Muscle layer of colon (tissue), 2 donors: ENCODE results near the gene DFFB.

Source experiments
- H3K27ac ChIP-seq: one replicate; pipeline ENCODE4 v1.7.0; 2013; ENCODE audit warnings: low read depth, mild to moderate bottlenecking, low read length, moderate library complexity
- H3K27me3 ChIP-seq, 2 donors: one replicate each; pipeline ENCODE4 v1.7.0; 2013; ENCODE audit warnings: low read length in 2 of 2, mild to moderate bottlenecking in 2 of 2; ENCODE audit not compliant: insufficient read depth in 2 of 2, control insufficient read depth in 1 of 2
- H3K36me3 ChIP-seq: one replicate; pipeline ENCODE4 v1.7.0; 2013; ENCODE audit warnings: mild to moderate bottlenecking, low read length; ENCODE audit not compliant: insufficient read depth
- H3K4me1 ChIP-seq: one replicate; pipeline ENCODE4 v1.7.0; 2013; ENCODE audit warnings: mild to moderate bottlenecking, low read length; ENCODE audit not compliant: insufficient read depth
- H3K4me3 ChIP-seq, 2 donors: one replicate each; pipeline ENCODE4 v1.7.0; 2013; ENCODE audit warnings: low read length in 2 of 2, low read depth in 1 of 2, mild to moderate bottlenecking in 1 of 2, moderate library complexity in 1 of 2
- H3K9ac ChIP-seq: one replicate; pipeline ENCODE4 v1.7.0; 2013; ENCODE audit warnings: low read length
- H3K9me3 ChIP-seq: one replicate; pipeline ENCODE4 v1.7.0; 2013; ENCODE audit warnings: mild to moderate bottlenecking, low read length
- donor health status: abdominal sarcoma.
- donor health status: Adenocarcinoma of cecum.

Gene DFFB

GRCh38 chr1:3836421-3836820 is 20.9 kb upstream of the DFFB start:
- peaks cover 8% of the 10 kb centered on the region for H3K9me3 ChIP-seq
- H3K36me3 ChIP-seq: peaks cover 56% of the 10 kb centered on the region
- no peak overlapping the region for H3K4me3 ChIP-seq
- no peak overlapping the region for H3K9ac ChIP-seq
- H3K27me3 ChIP-seq: no peaks in the 10 kb centered on the region
- H3K4me1 ChIP-seq: no peaks in the 10 kb centered on the region
- H3K27ac ChIP-seq: no peak overlapping the region

GRCh38 chr1:3837200-3837599 is 20.1 kb upstream of the DFFB start:
- Histone ChIP-seq H3K27me3 (no peaks in the 10 kb centered on the region), H3K9me3 (peaks cover 8% of the 10 kb centered on the region), H3K27ac (no peak overlapping the region), H3K4me3 (no peak overlapping the region), H3K4me1 (no peaks in the 10 kb centered on the region), H3K9ac (no peak overlapping the region), H3K36me3 (peaks cover 54% of the 10 kb centered on the region)

- H3K27me3 ChIP-seq: no peaks in the 10 kb centered on the region
- peaks cover 8% of the 10 kb centered on the region for H3K9me3 ChIP-seq
- H3K9ac ChIP-seq: no peak overlapping the region
- H3K4me1 ChIP-seq: no peaks in the 10 kb centered on the region
- no peak overlapping the region for H3K4me3 ChIP-seq
- peaks cover 59% of the 10 kb centered on the region for H3K36me3 ChIP-seq
- no peak overlapping the region for H3K27ac ChIP-seq
Observed at GRCh38 chr1:3837685-3838084, 19.6 kb upstream of the DFFB start.

GRCh38 chr1:3838788-3839187 is 18.5 kb upstream of the DFFB start:
- H3K36me3 ChIP-seq: peaks cover 64% of the 10 kb centered on the region

GRCh38 chr1:3841491-3841890 is 15.8 kb upstream of the DFFB start:
- H3K9ac ChIP-seq: no peak overlapping the region
- H3K36me3 ChIP-seq: peaks cover 60% of the 10 kb centered on the region

More at GRCh38 chr1:3838788-3839187, 18.5 kb upstream of the DFFB start:
- Histone ChIP-seq H3K9ac (no peak overlapping the region), H3K4me1 (no peaks in the 10 kb centered on the region), H3K4me3 (no peak overlapping the region), H3K27me3 (no peaks in the 10 kb centered on the region), H3K9me3 (peaks cover 8% of the 10 kb centered on the region), H3K27ac (no peak overlapping the region)

GRCh38 chr1:3842912-3843311 is 14.4 kb upstream of the DFFB start:
- Histone ChIP-seq H3K9me3 (no peaks in the 10 kb centered on the region), H3K4me3 (no peak overlapping the region), H3K27me3 (no peaks in the 10 kb centered on the region), H3K4me1 (no peaks in the 10 kb centered on the region), H3K27ac (no peak overlapping the region), H3K36me3 (peaks cover 57% of the 10 kb centered on the region), H3K9ac (no peak overlapping the region)

More at GRCh38 chr1:3841491-3841890, 15.8 kb upstream of the DFFB start:
- H3K4me3 ChIP-seq: no peak overlapping the region
- H3K9me3 ChIP-seq: peaks cover 8% of the 10 kb centered on the region
- H3K27ac ChIP-seq: no peak overlapping the region
- no peaks in the 10 kb centered on the region for H3K4me1 ChIP-seq
- no peaks in the 10 kb centered on the region for H3K27me3 ChIP-seq

GRCh38 chr1:3846541-3846940 is 10.7 kb upstream of the DFFB start:
- H3K9me3 ChIP-seq: no peaks in the 10 kb centered on the region
- H3K4me1 ChIP-seq: no peaks in the 10 kb centered on the region

GRCh38 chr1:3847081-3847480 is 10.2 kb upstream of the DFFB start:
- H3K36me3 ChIP-seq: peaks cover 57% of the 10 kb centered on the region
- no peak overlapping the region for H3K9ac ChIP-seq
- H3K27ac ChIP-seq: no peak overlapping the region
- H3K4me1 ChIP-seq: no peaks in the 10 kb centered on the region
- H3K9me3 ChIP-seq: no peaks in the 10 kb centered on the region
- H3K27me3 ChIP-seq: no peaks in the 10 kb centered on the region
- no peak overlapping the region for H3K4me3 ChIP-seq

More at GRCh38 chr1:3846541-3846940, 10.7 kb upstream of the DFFB start:
- H3K27me3 ChIP-seq: no peaks in the 10 kb centered on the region
- peaks cover 55% of the 10 kb centered on the region for H3K36me3 ChIP-seq
- H3K9ac ChIP-seq: no peak overlapping the region
- H3K4me3 ChIP-seq: no peak overlapping the region
- H3K27ac ChIP-seq: no peak overlapping the region

GRCh38 chr1:3850857-3851256 is 6.4 kb upstream of the DFFB start:
- H3K36me3 ChIP-seq: peaks cover 42% of the 10 kb centered on the region
- H3K27ac ChIP-seq: no peak overlapping the region
- H3K9ac ChIP-seq: no peak overlapping the region

GRCh38 chr1:3851292-3851691 is 6.0 kb upstream of the DFFB start:
- Histone ChIP-seq H3K4me3 (no peak overlapping the region), H3K4me1 (peaks cover 12% of the 10 kb centered on the region), H3K9me3 (no peaks in the 10 kb centered on the region), H3K36me3 (peaks cover 42% of the 10 kb centered on the region), H3K9ac (no peak overlapping the region), H3K27ac (no peak overlapping the region), H3K27me3 (no peaks in the 10 kb centered on the region)

More at GRCh38 chr1:3850857-3851256, 6.4 kb upstream of the DFFB start:
- Histone ChIP-seq H3K4me3 (no peak overlapping the region), H3K9me3 (no peaks in the 10 kb centered on the region), H3K4me1 (peaks cover 8% of the 10 kb centered on the region), H3K27me3 (no peaks in the 10 kb centered on the region)

GRCh38 chr1:3852091-3852490 is 5.2 kb upstream of the DFFB start:
- no peaks in the 10 kb centered on the region for H3K9me3 ChIP-seq
- H3K9ac ChIP-seq: no peak overlapping the region
- H3K36me3 ChIP-seq: peaks cover 40% of the 10 kb centered on the region
- H3K27me3 ChIP-seq: no peaks in the 10 kb centered on the region
- H3K4me3 ChIP-seq: no peak overlapping the region
- no peak overlapping the region for H3K27ac ChIP-seq
- peaks cover 13% of the 10 kb centered on the region for H3K4me1 ChIP-seq

GRCh38 chr1:3852711-3853485 is 4.4 kb upstream of the DFFB start:
- no peak overlapping the region for H3K27ac ChIP-seq
- no peaks in the 10 kb centered on the region for H3K9me3 ChIP-seq

More at GRCh38 chr1:3852711-3853485, 4.4 kb upstream of the DFFB start:
- Histone ChIP-seq H3K27me3 (no peaks in the 10 kb centered on the region), H3K4me3 (no peak overlapping the region), H3K9ac (no peak overlapping the region), H3K36me3 (peaks cover 32% of the 10 kb centered on the region), H3K4me1 (peaks cover 13% of the 10 kb centered on the region)
